Motor neuron (in vitro differentiated cells): ENCODE data around the gene UCP1. TPM values are rescaled to one million over a fixed set of nuclear protein-coding genes. Genes with fewer than 3 reads are reported as not detected.
A peak's percentile ranks its signal among the peaks of the same experiment; 100 is the strongest.

Source experiments
- ATAC-seq, 8 experiments: fragments of 200-7000 bp; cut with Tn5 transposase; replicated peaks in 6 of 8; 2 replicates each; pipeline ENCODE4 v1.8.0; 2021; ENCODE audit warnings: mild to moderate bottlenecking in 8 of 8, moderate library complexity in 8 of 8
- H3K27ac ChIP-seq, 2 donors: fragments of 250-450 bp; sonication (Bioruptor Pico); 2 replicates each; pipeline ENCODE4 v1.9.0; 2021; ENCODE audit warnings: antibody characterized with exemption in 2 of 2, mild to moderate bottlenecking in 2 of 2, moderate library complexity in 1 of 2
- H3K4me1 ChIP-seq, 2 donors: fragments of 250-450 bp; sonication (Bioruptor Pico); replicated peaks in 1 of 2; 2 replicates each; pipeline ENCODE4 v1.6.1; 2021; ENCODE audit warnings: antibody characterized with exemption in 2 of 2, mild to moderate bottlenecking in 2 of 2, moderate library complexity in 1 of 2
- H3K4me3 ChIP-seq, 5 donors: fragments of 250-450 bp; sonication (Bioruptor Pico); 2 replicates each; pipeline ENCODE4 v1.9.0; 2021; ENCODE audit warnings: antibody characterized with exemption in 5 of 5, mild to moderate bottlenecking in 5 of 5, moderate library complexity in 4 of 5
- WGBS, 10 experiments: fragments of 450-650 bp; shearing (Covaris generic); methylation state at CpG; one replicate each; pipeline ENCODE4 v1.0.0; 2022; 5-methylcytosine and 5-hydroxymethylcytosine counted together
- in situ Hi-C, 9 experiments: fragments of 400-800 bp; cut with MboI; loops; one replicate each; pipeline ENCODE4 v1.15.0; 2021; ENCODE audit warnings: low sequenced_read_pairs in 9 of 9, low pct_unique_long_range_greater_than_20kb in 2 of 9; ENCODE audit not compliant: unreplicated experiment in 9 of 9
- total RNA-seq, 8 experiments: library from RNA; unstranded; fragments of 300-600 nt; gene quantifications; 2 replicates each; pipeline versions ENCODE4 v1.2.3 to v1.2.4, GENCODE V29; 2022

UCP1 gene
- total RNA-seq = under 1 TPM in 5 of 8 experiments, not detected in 3; 0.16 to 0.54 (median 0.29) TPM

- in situ Hi-C loops = no loop called here
- 0 to 6% (median 3%) methylated on average over 7 to 33 of the region's 69 CpGs; no CpG with 5 or more reads in 6 of the 10 experiments for WGBS, 10 experiments
- ATAC-seq = peak; percentile 60 to 89 (median 82)
- peaks cover 0 to 10% of the 10 kb centered on the region in 2 donors for H3K4me1 ChIP-seq
- H3K27ac ChIP-seq = no peak within 1 kb of the TSS
- peak within 1 kb of the TSS; percentile 30 to 40 (median 31) for H3K4me3 ChIP-seq
These were observed at the start of gene UCP1 for GRCh38 chr4:140568507-140569306. Gene UCP1 (minus strand): TSS chr4:140568961. CDS start chr4:140568729, 232 bp downstream.

DNA sequence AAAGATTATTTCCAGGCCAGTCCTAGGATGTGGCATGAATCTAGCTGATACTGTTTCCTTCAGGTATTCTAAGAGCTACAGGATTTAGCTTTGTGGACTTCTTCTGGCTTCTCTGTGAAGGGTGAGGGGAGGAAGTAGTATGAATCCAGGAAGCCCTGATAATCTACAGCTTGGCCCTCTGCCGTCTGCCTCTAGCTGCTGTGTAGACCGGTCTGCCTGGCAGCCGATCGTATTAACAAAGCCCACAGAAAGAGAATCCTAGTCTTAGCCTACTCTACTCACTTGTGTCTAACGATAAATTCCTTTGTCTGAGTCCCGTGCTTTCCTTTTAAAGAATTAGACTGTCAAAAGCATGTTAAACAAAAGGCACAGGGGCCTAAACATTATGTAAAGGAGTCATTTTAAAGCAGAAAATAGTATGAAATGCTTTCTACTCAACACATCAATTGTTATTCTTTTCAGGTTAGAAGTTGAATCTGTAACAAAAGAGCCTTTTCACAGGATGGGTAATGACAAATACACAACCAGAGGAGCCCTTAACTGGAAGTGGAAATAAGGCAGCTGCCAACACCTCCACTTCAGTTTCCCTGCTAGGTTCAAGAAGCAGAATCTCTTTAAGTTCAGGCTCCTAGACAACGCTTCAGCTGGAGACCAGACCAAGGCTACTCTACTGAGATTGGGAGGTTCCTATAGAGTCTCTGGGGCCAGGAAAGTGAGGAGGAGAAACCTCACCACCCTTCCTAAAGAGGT lies 48.9 kb upstream of the UCP1 start:
- peak in 5 of 8 experiments; percentile 65 to 91 (median 78) for ATAC-seq
- in situ Hi-C loops = loop anchor here in 3 of 9 experiments (25.0 kb wide), 1 partner anchor 255 kb away; the partner anchor contains the start of gene SCOC (in 3 of the 3)
- Histone ChIP-seq H3K4me1 (peaks cover 5 to 7% of the 10 kb centered on the region in 2 donors), H3K27ac (peak overlapping the region in 1 of 2 donors; percentile 47), H3K4me3 (no peak overlapping the region)
- 13 to 77% (median 40%) methylated on average over 2 to 6 of the region's 7 CpGs; no CpG with 5 or more reads in 1 of the 10 experiments for WGBS, 10 experiments

DNA sequence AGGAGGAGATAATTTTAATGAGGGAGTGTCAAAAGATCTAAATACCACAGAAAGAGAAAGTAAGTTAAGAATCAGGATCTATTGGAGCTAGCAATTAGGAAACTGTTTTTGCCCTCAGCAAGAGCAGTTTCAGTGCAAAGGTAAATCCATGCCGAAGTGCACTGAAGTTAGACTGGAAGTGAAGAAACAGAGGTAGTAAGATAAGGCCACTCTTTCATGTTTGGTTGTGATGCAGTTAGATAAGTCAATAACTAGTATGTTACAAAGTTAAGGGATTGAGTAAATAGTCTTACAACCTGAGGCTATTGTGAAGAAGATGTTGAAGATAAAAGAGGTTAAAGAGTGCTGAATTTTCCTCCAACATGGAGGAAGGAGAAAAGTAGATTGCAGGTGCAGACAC lies 46.7 kb upstream of the UCP1 start:
- in situ Hi-C loops = loop anchor here in 3 of 9 experiments (25.0 kb wide), 1 partner anchor 253 kb away; the partner anchor contains the start of gene SCOC (in 3 of the 3)
- ATAC-seq = no peak
- peaks cover 7% of the 10 kb centered on the region in 2 donors for H3K4me1 ChIP-seq
- H3K27ac ChIP-seq = no peak overlapping the region
- no peak overlapping the region for H3K4me3 ChIP-seq
- 50 to 100% (median 100%) methylated on average over 1 of the region's 1 CpG; no CpG with 5 or more reads in 2 of the 10 experiments for WGBS, 10 experiments

- Histone ChIP-seq H3K4me1 (peaks cover 9 to 15% of the 10 kb centered on the region in 2 donors), H3K4me3 (no peak overlapping the region), H3K27ac (no peak overlapping the region)
- in situ Hi-C loops = loop anchor here in 3 of 9 experiments (25.0 kb wide), 1 partner anchor 250 kb away; the partner anchor contains the start of gene SCOC (in 3 of the 3)
- 33 to 100% (median 67%) methylated on average over 1 of the region's 1 CpG; no CpG with 5 or more reads in 1 of the 10 experiments for WGBS, 10 experiments
- no peak for ATAC-seq
These were observed 43.6 kb upstream of the UCP1 start for GRCh38 chr4:140612357-140612756.

GRCh38 chr4:140611854-140612253 lies 43.1 kb upstream of the UCP1 start:
- in situ Hi-C loops = loop anchor here in 3 of 9 experiments (25.0 kb wide), 1 partner anchor 250 kb away; the partner anchor contains the start of gene SCOC (in 3 of the 3)
- H3K27ac ChIP-seq = no peak overlapping the region
- WGBS, 10 experiments = 50 to 100% (median 81%) methylated on average over 1 to 3 of the region's 3 CpGs
- no peak overlapping the region for H3K4me3 ChIP-seq
- peaks cover 9% of the 10 kb centered on the region in 2 donors for H3K4me1 ChIP-seq
- ATAC-seq = peak in 4 of 8 experiments; percentile 32 to 88 (median 44)

GRCh38 chr4:140609548-140610425 lies 41.0 kb upstream of the UCP1 start:
- in situ Hi-C loops = loop anchor here in 3 of 9 experiments (25.0 kb wide), 1 partner anchor 247 kb away; the partner anchor contains the start of gene SCOC (in 3 of the 3)
- peak; percentile 84 to 98 (median 96) for ATAC-seq
- H3K4me3 ChIP-seq = no peak overlapping the region
- no peak overlapping the region for H3K27ac ChIP-seq
- WGBS, 10 experiments = 8 to 80% (median 51%) methylated on average over 2 to 6 of the region's 6 CpGs
- peaks cover 9% of the 10 kb centered on the region in 2 donors for H3K4me1 ChIP-seq

GRCh38 chr4:140607852-140608251 lies 39.1 kb upstream of the UCP1 start:
- no peak overlapping the region for H3K27ac ChIP-seq
- H3K4me3 ChIP-seq = no peak overlapping the region
- no peak for ATAC-seq
- WGBS, 10 experiments = 83 to 100% (median 100%) methylated on average over 1 to 4 of the region's 4 CpGs; no CpG with 5 or more reads in 4 of the 10 experiments
- in situ Hi-C loops = loop anchor here in 3 of 9 experiments (25.0 kb wide), 1 partner anchor 246 kb away; the partner anchor contains the start of gene SCOC (in 3 of the 3)
- peaks cover 9% of the 10 kb centered on the region in 2 donors for H3K4me1 ChIP-seq

DNA sequence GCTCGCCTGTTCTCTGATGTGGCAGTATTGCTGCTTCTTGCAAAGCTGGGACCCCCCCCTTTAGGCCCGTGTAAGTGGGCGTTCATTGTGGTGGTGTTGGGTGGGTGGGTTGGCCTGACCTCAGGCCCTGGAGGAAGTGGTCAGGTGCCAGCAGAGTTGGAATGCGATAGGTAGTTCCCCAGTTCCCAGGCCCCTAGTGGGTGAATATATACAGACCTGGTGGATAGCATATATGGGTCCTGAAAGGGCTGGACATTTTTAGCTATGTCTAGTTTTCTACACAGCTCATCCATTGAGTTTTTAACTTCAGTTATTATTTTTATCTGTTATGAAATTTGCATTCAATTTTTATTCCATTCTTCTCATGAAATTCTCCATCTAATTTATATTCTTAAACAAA lies 35.8 kb upstream of the UCP1 start:
- H3K4me3 ChIP-seq = no peak overlapping the region
- in situ Hi-C loops = loop anchor here in 3 of 9 experiments (25.0 kb wide), 1 partner anchor 242 kb away; the partner anchor contains the start of gene SCOC (in 3 of the 3)

DNA sequence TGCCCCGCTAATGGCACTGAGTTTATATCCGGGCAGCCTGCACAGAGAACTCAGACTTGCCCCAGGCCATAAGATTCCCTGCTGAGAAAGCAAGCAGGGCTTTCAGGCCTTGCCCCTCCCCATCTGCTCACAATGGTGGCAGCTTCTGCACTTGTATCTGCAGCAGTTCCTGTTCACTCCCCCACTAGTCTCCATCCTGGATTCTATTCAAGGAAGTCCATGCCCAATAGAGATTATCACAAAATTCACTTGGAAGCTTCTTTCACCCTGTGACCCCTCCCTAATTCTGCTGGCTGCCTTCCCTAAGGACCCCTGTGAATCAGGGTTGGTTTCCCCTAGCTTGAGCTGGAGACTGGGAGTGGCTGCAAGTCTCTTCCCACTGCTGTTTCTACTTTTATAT lies 34.5 kb upstream of the UCP1 start:
- H3K4me1 ChIP-seq = no peaks in the 10 kb centered on the region
- peak in 1 of 8 experiments; percentile 26 for ATAC-seq
- 20 to 58% (median 49%) methylated on average over 1 to 2 of the region's 2 CpGs; no CpG with 5 or more reads in 6 of the 10 experiments for WGBS, 10 experiments
- H3K4me3 ChIP-seq = no peak overlapping the region
- no peak overlapping the region for H3K27ac ChIP-seq
- in situ Hi-C loops = loop anchor here in 3 of 9 experiments (25.0 kb wide), 1 partner anchor 241 kb away; the partner anchor contains the start of gene SCOC (in 3 of the 3)

More for the DNA sequence above, 35.8 kb upstream of the UCP1 start:
- no peak for ATAC-seq
- 34 to 100% (median 100%) methylated on average over 1 to 3 of the region's 4 CpGs; no CpG with 5 or more reads in 3 of the 10 experiments for WGBS, 10 experiments
- Histone ChIP-seq H3K4me1 (peaks cover under 1 to 2% of the 10 kb centered on the region in 2 donors), H3K27ac (no peak overlapping the region)

DNA sequence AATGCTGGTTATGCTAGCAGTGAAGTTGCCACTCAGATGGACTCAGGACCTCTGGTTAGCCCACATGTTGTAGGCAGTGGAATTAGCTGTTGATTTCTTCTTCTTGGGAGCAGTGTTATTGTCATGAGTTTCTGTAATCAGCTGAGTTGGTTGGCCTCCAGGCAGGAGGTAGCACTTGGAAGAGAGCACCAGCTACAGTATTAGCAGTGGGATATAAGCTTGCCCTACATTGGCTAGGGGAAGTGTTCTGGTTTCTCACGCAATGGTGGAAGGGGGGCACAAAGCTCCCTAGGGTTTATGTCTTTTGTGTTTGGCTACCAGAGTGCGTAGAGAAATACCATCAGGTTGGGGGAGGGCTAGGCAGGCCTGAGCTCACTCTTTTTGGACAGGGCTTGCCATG lies 34.0 kb upstream of the UCP1 start:
- Histone ChIP-seq H3K4me3 (no peak overlapping the region), H3K27ac (no peak overlapping the region), H3K4me1 (no peaks in the 10 kb centered on the region)
- no peak for ATAC-seq
- in situ Hi-C loops = loop anchor here in 3 of 9 experiments (25.0 kb wide), 1 partner anchor 240 kb away; the partner anchor contains the start of gene SCOC (in 3 of the 3)
- WGBS, 10 experiments = 0 to 60% (median 60%) methylated on average over 1 of the region's 2 CpGs; no CpG with 5 or more reads in 7 of the 10 experiments

DNA sequence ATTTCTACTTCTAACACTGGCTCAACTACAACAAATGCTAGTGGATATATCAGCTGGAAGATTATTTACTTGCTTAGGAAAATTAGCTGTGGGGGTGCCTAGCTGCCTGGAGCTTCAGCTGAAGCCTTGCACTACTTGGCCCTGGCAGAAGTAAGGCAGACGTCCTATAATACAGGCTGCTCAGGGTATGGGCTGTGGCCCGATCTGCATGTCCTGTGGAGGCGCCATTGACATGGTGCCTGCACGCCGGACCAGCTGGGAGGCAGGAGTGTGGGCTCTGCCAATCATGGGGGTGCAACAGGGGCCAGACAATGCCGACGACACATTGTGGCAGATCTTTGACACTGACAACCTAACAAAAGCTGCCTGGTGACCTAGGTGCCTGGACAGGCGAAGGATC lies 31.6 kb upstream of the UCP1 start:
- WGBS, 10 experiments = 72 to 90% (median 81%) methylated on average over 2 to 6 of the region's 8 CpGs; no CpG with 5 or more reads in 6 of the 10 experiments
- in situ Hi-C loops = loop anchor here in 3 of 9 experiments (25.0 kb wide), 1 partner anchor 238 kb away; the partner anchor contains the start of gene SCOC (in 3 of the 3)
- Histone ChIP-seq H3K4me3 (no peak overlapping the region), H3K4me1 (no peaks in the 10 kb centered on the region), H3K27ac (no peak overlapping the region)
- no peak for ATAC-seq
